ENCODE data around the gene SPRR3.

- TF ChIP-seq CTCF (IDR thresholded peaks at IDR 0.05) (no peak), POLR2A (IDR thresholded peaks at IDR 0.05) (no peak)
These were observed 17.8 kb upstream of the SPRR3 start, which contains the start of gene SPRR1A for GRCh38 chr1:152983743-152984142.

Measured in lower leg skin (tissue), 3 donors.